NCI-H748 treated with DMSO at 0.1 percent for 48 hours (cell line): ENCODE data around the gene TOX2.

Experiments
- DNase-seq: peaks from one replicate; lab custom pipeline; 2025; lab: John Stamatoyannopoulos, UW

The TOX2 gene

DNA sequence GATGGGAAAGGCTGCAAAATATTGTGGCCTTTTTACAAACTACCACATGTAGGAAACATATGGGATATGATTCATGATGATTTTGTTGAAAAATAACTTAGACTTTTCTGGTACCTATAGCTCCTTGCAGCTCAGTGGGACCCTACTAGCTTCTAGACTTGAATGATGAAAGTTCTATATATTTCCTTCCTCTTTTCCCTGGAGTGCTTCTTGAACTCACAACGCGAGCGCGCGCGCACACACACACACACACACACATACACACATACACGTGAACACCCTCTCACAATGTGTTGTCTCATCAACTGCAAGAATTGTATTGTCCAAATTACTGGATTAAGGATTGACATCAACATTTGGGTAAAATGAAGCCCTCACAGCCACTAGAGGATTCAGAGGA, 61.9 kb downstream of the TOX2 start:
- DNase-seq, result no peak

- no peak for DNase-seq
These were observed 62.6 kb downstream of the TOX2 start for GRCh38 chr20:43977252-43977651.

- no peak for DNase-seq
These were observed 63.3 kb downstream of the TOX2 start for GRCh38 chr20:43977962-43978361.

DNA sequence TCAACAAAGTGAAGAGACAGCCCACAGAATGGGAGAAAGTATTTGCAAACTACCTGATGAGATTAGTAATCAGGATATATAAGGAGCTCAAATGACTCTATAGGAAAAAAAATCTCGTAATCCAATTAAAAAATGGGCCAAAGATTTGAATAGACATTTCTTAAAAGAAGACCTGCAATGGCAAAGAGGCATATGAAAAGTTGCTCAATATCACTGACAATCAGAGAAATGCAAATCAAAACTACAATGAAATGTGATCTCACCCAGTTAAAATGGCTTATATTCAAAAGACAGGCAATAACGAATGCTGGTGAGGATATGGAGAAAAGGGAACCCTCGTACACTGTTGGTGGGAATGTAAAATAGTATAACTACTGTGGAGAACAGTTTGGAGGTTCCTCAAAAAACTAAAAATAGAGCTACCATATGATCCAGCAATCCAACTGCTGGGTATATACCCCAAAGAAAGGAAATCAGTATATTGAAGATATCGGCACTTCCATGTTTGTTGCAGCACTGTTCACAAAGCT, 65.0 kb downstream of the TOX2 start:
- no peak for DNase-seq

DNA sequence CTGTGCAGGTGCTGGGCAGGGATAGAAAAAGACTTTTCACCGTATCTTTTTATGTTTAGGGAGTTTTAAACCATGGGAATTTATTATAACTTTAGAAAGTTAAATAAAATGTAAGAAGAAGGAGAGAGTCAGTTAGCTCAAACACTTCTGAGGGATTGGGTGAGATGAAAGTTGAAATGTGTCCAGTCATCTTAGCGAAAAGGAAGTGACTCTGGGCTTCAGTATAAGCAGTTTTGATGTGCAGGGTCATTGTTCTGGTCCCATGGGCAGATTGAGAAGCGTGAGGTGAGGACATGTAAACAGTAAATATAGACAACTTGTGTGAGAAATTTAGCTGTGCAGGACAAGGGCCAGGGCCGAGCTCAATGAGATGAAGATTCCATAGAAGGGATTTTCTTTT, 66.9 kb downstream of the TOX2 start:
- DNase-seq, result no peak

DNA sequence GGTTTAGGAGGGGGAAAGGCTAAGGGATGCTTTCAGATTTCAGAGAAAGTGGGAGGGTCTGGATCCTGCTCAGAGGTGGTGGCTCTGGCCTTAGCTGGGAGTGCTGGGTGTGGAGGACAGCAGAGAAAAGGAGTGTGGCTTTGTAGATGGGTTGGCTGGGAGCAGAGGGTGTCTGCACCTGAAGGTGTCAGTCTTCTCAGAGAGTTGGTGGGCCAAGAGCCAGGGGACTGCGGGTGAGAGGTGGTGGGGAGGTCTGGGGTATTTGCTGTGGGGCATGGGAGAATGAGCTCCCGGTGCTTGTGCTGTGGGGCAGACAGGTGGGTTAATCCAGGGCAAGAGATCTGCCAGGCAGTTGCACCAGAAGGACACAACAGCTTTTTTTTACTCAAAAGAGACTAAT, 67.4 kb downstream of the TOX2 start:
- no peak for DNase-seq

- DNase-seq, result no peak
These were observed 68.2 kb downstream of the TOX2 start for GRCh38 chr20:43982886-43983285.

GRCh38 chr20:43983359-43983758, 68.7 kb downstream of the TOX2 start:
- DNase-seq, result no peak

GRCh38 chr20:43983904-43984361, 69.3 kb downstream of the TOX2 start:
- DNase-seq, result peak; percentile 30

GRCh38 chr20:43984587-43984986, 69.9 kb downstream of the TOX2 start:
- DNase-seq, result no peak

DNA sequence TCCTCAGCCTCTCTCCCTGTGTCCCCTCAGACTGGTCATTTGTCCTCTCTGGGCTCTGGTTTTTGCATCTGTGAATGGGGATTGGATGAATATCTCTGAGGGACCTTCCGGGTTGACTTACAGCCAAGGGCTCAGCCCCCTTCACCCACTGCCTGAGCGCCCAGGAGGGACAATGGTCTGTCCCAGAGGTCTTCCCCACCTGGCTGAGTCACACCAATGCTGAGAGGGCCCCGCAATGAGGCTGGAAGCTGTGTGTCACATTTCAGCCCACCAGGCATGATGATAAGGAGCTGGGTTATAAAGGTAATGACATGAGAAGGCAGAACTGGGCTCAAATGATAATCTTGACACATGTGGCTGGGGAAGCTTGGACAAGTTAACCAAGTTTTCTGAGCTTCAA, 70.5 kb downstream of the TOX2 start:
- DNase-seq, result no peak

DNA sequence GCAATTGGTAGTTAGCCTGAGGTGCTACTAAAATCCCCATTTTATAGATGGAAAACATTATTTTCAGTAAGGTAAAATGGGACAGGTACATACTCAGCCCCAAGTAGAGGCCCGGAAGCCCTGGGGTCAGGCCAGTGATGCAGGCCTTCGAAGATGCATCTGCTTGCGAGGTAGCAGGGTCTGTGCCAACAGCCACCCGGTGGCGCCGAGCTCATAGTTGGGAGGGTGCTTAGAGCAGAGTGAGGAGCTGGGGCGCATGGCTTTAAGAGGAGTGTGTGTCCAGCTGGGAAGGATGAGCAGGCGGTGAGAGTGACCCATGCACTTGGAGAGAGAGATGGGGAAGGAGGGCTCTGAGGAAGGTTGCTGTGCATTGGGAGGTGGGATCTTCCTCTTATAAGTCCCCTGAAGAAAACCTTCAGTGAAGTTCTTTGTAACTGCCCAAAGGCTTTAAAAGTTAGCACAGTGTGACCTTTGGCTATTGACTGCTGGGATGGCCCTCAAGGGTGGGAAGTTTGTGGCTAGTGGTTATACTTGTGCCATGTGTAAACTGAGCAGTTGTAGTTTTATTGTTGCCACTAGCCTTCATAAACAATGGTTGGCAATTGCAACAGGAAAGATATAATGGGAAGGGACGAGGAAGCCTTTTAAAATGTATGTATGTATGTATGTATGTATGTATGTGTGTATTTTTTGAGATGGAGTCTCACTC, 71.1 kb downstream of the TOX2 start:
- DNase-seq, result no peak

GRCh38 chr20:43987018-43987417, 72.4 kb downstream of the TOX2 start:
- DNase-seq, result no peak

DNA sequence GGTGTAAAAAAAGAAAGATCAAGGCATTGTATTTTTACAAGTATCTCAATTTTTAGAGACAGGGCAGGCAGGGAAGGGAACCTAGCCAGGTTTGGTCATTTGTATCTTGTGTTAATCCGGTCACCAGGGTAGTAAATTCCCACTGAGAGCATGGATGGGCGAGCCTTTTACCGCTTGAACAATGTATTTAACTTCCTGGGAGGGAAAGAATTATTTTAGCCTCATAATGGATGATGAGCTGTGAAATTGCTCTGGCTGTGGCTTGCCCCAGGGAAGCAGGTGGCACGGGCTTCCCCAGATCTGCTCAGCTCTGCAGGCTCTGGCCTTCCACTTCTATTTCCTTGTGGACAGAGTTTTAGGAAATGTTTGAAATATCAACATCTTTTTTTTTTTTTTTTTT, 72.9 kb downstream of the TOX2 start:
- no peak for DNase-seq

- no peak for DNase-seq
These were observed 73.8 kb downstream of the TOX2 start for GRCh38 chr20:43988451-43988850.

DNA sequence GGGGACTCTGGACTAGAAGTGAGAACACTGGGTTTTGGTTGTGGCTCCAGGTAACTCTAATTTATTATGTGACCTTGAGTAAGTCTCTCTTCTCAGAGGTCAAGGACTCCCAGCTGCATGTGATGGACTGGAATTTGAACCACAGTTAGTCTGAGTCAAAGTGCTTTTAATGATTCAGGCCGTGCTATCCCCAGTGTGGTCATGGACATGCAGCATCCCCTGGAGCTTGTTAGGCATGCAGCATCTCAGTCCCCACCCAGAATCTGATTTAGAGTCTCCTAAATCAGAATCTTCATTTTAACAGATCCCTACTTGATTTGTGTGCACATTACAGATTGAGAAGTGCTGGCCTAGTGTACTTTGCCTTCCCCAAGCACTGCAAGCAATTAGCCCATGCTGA, 74.2 kb downstream of the TOX2 start:
- no peak for DNase-seq

DNA sequence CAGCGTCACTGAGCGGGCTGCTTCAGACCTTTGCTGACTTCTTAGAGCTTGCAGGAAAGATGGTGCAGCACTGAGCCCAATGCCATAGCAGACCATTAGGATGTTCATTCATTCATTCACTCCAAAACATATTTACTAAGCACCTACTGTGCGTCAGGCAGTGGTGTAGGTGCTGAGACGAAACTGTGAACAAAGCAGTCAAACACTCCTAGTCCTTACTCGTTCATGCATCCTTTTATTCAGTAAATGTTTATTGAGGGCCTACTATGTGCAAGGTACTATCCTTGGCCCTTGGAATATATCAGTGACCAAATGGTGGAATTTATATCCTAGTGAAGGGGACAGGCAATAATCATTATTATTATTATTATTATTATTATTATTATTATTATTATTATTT, 76.6 kb downstream of the TOX2 start:
- no peak for DNase-seq

- no peak for DNase-seq
These were observed 77.3 kb downstream of the TOX2 start for GRCh38 chr20:43991982-43992381.

DNA sequence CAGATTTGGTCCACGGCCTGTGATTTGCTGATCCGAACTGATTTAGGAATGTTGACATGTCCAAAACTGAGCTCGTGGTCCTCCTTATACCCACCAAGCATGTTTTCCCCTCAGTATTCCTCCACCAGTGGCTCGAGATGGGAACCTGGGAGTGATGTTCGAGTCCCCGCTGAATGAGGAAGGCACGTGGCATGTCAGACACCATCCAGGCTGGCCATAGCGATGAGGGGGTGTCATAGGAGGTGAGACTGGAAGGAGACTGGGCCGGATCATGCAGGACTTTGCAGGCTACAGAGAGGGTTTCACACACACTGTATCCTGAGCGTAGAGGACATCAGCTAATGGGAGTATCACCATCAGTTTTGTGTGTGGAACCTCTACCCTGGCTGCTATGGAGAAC, 78.2 kb downstream of the TOX2 start:
- DNase-seq, result no peak

GRCh38 chr20:43993560-43993959, 78.9 kb downstream of the TOX2 start:
- no peak for DNase-seq

GRCh38 chr20:43994486-43995100, 79.9 kb downstream of the TOX2 start:
- DNase-seq, result no peak

DNA sequence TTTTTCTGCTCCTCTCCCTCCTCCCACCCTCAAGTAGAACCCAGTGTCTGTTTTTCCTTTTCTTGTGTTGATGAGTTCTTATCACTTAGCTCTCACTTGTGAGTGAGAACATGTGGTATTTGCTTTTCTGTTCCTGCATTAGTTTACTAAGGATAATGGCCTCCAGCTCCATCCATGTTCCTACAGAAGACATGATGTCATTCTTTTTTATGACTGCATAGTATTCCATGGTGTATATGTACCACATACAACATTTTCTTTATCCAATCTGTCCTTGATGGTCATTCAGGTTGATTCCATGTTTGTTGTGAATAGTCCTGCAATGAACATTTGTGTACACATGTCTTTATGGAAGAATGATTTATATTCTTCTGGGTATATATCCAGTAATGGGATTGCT, 81.0 kb downstream of the TOX2 start:
- DNase-seq, result no peak

GRCh38 chr20:43996240-43996930, 81.7 kb downstream of the TOX2 start:
- no peak for DNase-seq
